HEK293T (cell line): ENCODE results near the gene CREB3.
A peak's percentile ranks its signal among the peaks of the same experiment; 100 is the strongest.

Experiments
- CTCF ChIA-PET: fragments of 350-600 bp; formaldehyde crosslinking; extraction: SDS; loops from one replicate; lab custom pipeline; 2021; ENCODE audit warnings: antibody characterized with exemption, inconsistent platforms; lab: Yijun Ruan, JAX
- POLR2A ChIA-PET: fragments of 350-600 bp; formaldehyde crosslinking; extraction: SDS; loops from one replicate; lab custom pipeline; 2020; ENCODE audit warnings: antibody characterized with exemption, inconsistent platforms; lab: Yijun Ruan, JAX
- DNase-seq: peaks from one replicate; pipeline ENCODE4 v3.0.0; 2012; ENCODE audit warnings: mixed read lengths; ENCODE audit errors: extremely low spot score
- ARNT ChIP-seq: fragments of 450-650 bp; IDR thresholded peaks from 2 replicates; pipeline ENCODE4 v1.6.1; 2017; ENCODE audit warnings: mild to moderate bottlenecking
- BHLHE40 ChIP-seq: fragments of 450-650 bp; IDR thresholded peaks from 2 replicates; pipeline ENCODE4 v1.6.1; 2016; ENCODE audit warnings: mild to moderate bottlenecking, moderate library complexity, borderline replicate concordance
- CTBP1 ChIP-seq: fragments of 450-650 bp; IDR thresholded peaks from 2 replicates; pipeline ENCODE4 v1.6.1; 2016; ENCODE audit warnings: borderline replicate concordance
- ELF4 ChIP-seq: fragments of 450-650 bp; IDR thresholded peaks from 2 replicates; pipeline ENCODE4 v1.6.1; 2017; ENCODE audit warnings: antibody characterized with exemption
- FOXA1 ChIP-seq: fragments of 450-650 bp; IDR thresholded peaks from 2 replicates; pipeline ENCODE4 v1.6.1; 2016; ENCODE audit warnings: mild to moderate bottlenecking
- FOXK2 ChIP-seq: fragments of 450-650 bp; IDR thresholded peaks from 2 replicates; pipeline ENCODE4 v1.6.1; 2016; ENCODE audit warnings: mild to moderate bottlenecking
- FOXM1 ChIP-seq: fragments of 450-650 bp; IDR thresholded peaks from 2 replicates; pipeline ENCODE4 v1.6.1; 2017; ENCODE audit warnings: mild to moderate bottlenecking, borderline replicate concordance
- HDGF ChIP-seq: fragments of 450-650 bp; IDR thresholded peaks from 2 replicates; pipeline ENCODE4 v1.6.1; 2017; ENCODE audit warnings: antibody characterized with exemption, borderline replicate concordance
- L3MBTL2 ChIP-seq: fragments of 450-650 bp; conservative IDR thresholded peaks from 2 replicates; pipeline ENCODE4 v1.6.1; 2016; ENCODE audit warnings: mild to moderate bottlenecking
- LEF1 ChIP-seq: fragments of 450-650 bp; IDR thresholded peaks from 2 replicates; pipeline ENCODE4 v1.6.1; 2017; ENCODE audit warnings: mild to moderate bottlenecking, borderline replicate concordance
- NFRKB ChIP-seq: fragments of 450-650 bp; IDR thresholded peaks from 2 replicates; pipeline ENCODE4 v1.6.1; 2016; ENCODE audit warnings: mild to moderate bottlenecking, moderate library complexity
- SP1 ChIP-seq: fragments of 450-650 bp; IDR thresholded peaks from 2 replicates; pipeline ENCODE4 v1.6.1; 2017
- SUZ12 ChIP-seq: fragments of 450-650 bp; IDR thresholded peaks from 2 replicates; pipeline ENCODE4 v1.6.1; 2016; ENCODE audit warnings: mild to moderate bottlenecking
- TARDBP ChIP-seq: fragments of 450-650 bp; IDR thresholded peaks from 2 replicates; pipeline ENCODE4 v1.6.1; 2016
- ZNF384 ChIP-seq: fragments of 450-650 bp; IDR thresholded peaks from 2 replicates; pipeline ENCODE4 v1.6.1; 2016
- TF ChIP-seq, protein P1 (sequence below): fragments of 450-650 bp; IDR thresholded peaks from 2 replicates; pipeline ENCODE4 v1.6.1; 2016

The CREB3 gene

DNA sequence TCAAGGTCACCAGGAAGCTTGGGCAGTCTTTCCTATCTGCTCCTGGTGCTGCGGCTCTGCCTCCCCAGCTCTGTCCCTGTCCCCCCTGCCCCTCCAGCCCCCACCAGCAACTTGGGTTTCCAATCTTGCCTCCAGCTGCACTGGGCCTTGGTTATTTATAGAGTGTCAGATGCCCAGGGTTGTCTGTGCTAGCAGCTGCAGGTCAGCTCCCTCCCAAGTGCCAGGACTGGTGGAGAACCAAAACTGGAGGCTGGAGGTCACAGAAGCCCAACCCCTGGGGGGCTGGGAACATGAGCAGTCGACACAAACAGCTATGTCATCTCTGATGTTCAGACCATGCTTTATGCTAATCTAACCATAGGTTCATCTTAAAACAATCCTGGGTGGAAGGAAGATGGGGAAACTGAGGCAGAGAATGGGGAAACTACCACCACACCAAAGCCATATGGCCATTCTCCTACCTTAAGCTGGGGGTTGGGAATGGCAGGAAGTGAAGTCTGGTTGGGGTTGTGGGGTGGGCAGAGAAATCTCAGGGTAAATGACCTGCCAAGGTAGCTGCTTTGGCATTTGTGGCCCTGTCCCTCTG lies 44.4 kb upstream of the CREB3 start:
- POLR2A ChIA-PET = interaction anchor here (1.7 kb wide), 1 partner anchor 23 kb away, joined by 8 read pairs; the partner anchor contains the start of gene ARHGEF39
- CTCF ChIA-PET = interaction anchor here (0.5 to 1.8 kb wide), 2 partner anchors 8 to 150 kb away, joined by 3 to 10 read pairs; no protein-coding TSS in a partner anchor
- TF ChIP-seq SP1 (no peak), CTBP1 (no peak), LEF1 (no peak), FOXM1 (no peak), L3MBTL2 (no peak), SUZ12 (no peak), FOXA1 (no peak), NFRKB (no peak), ZNF384 (no peak), HDGF (no peak), FOXK2 (no peak), BHLHE40 (no peak), ARNT (no peak), TARDBP (no peak), ELF4 (no peak)
- TF ChIP-seq, protein P1, sequence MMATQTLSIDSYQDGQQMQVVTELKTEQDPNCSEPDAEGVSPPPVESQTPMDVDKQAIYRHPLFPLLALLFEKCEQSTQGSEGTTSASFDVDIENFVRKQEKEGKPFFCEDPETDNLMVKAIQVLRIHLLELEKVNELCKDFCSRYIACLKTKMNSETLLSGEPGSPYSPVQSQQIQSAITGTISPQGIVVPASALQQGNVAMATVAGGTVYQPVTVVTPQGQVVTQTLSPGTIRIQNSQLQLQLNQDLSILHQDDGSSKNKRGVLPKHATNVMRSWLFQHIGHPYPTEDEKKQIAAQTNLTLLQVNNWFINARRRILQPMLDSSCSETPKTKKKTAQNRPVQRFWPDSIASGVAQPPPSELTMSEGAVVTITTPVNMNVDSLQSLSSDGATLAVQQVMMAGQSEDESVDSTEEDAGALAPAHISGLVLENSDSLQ = no peak
- DNase-seq = no peak

DNA sequence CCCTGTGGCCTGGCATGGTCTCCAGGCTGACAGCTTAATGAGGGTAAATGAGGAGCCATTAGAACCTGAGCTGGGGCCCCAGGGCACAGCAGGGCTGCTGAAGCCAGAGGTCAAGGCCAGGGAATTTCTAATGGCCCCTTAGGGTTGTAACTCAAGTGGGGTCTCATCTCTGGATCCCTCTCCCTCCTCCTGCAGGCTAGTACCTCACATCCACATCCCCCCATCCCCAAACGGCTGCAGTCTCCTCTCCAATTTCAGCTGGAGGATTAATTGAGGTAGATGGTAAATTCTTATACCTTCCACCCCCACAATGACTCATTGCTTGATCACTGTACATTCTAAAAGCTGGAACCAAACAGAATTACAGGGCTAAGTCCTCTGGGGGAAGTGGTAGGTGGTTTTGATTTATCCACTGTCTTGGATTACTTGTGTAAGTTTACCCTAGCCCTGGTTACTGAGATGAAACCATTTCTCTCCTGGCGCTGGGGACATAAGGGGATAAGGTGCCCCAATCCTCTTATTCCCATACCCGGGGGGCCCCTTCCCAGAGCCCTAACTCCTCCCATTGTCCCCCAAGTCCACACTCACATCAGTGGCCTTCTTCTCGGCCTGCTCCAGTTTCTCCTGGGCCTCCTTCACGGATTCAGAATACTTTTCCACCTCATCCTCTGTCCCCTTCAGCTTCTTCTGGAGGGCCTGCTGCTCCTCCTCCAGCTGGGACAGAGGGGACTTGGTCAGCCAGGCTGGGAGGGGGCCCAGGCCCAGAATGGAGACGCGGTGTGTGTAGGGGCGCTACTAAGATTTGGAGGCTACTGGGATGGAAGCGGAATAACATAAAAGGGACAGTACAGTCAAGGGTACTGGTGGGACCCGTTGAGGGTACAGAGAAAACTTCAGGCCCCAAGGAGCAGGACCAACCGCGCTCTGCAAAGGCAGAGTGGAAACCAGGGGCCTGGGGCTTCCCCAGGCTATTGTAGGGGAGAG lies 43.6 kb upstream of the CREB3 start:
- CTCF ChIA-PET = interaction anchor here (0.5 to 1.8 kb wide), 2 partner anchors 7 to 149 kb away, joined by 3 to 10 read pairs; no protein-coding TSS in a partner anchor
- DNase-seq = no peak
- TF ChIP-seq TARDBP (no peak), BHLHE40 (no peak), ZNF384 (no peak), SP1 (no peak), ARNT (no peak), LEF1 (no peak)
- TF ChIP-seq, protein P1 = no peak
- POLR2A ChIA-PET = interaction anchor here (1.7 kb wide), 1 partner anchor 24 kb away, joined by 8 read pairs; the partner anchor contains the start of gene ARHGEF39

DNA sequence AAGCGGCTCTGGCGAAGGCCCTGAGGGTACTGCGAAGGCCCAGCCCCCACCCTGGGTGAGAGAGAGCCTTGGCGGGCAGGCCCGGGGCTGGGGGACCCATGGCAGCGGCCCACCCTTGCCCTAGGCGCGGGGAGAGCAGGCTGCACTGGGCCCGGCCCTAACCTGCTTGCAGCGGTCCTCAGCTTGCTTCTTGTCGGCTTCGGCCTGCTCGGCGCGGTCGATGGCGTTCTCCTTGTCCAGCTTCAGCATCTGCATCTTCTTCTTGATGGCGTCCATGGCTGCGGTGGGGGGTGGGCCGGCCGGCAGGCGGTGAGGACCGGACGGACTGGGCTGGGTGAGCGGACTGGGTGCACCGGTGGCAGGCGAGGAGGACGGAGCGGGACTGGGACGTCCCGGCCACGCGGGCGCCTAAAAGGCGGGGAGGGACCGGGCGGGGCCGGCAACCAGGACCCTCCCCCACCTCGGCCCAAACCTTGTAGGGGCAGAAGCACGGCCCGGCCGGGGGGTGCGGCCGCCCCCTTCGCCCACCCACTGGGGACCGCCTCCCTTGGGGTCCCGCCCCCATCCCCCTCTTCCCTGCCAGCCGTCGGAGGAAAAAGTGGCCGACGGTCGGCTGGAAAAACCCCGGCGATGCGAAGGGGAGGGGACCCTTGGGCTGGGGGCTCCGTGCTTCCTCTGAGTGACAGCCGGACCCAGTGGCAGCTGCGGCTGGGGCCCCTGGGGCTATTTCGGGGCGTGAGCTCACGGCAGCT lies 42.7 kb upstream of the CREB3 start, which contains the start of gene TPM2:
TPM2 (minus strand) TSS at position 384 of the 752 bp plus-strand sequence; CDS start at position 276, 108 bp downstream.
- DNase-seq = no peak
- POLR2A ChIA-PET = interaction anchor here (1.2 to 1.9 kb wide), 2 partner anchors 25 to 32 kb away, joined by 3 to 14 read pairs; partner anchors contain the start of genes ARHGEF39, CCDC107 and RMRP
- TF ChIP-seq LEF1 = no peak
- TF ChIP-seq, protein P1 = peak; percentile 38; the same call in 1 of the 2 replicates
- no peak for TF ChIP-seq FOXA1
- CTCF ChIA-PET = no interaction called here

DNA sequence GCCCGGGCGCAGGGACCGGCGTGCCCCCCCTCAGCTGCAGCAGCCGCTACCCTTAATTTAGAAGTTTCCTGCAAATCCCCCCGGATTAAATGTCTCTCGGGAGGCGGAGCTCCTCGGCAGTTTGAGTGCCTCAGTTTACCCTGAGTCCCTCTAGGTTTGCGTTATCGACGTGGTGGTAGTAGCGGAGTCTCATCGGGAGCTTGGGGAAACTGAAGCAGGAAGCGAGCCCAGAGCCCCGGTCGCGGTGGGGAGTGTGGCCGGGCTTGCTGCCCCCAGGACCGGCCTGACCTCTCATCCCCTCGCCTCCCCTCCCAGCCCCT lies 42.2 kb upstream of the CREB3 start:
- CTCF ChIA-PET = no interaction called here
- POLR2A ChIA-PET = interaction anchor here (1.2 to 1.9 kb wide), 3 partner anchors 26 to 32 kb away, joined by 3 to 14 read pairs (median 6); partner anchors contain the start of genes ARHGEF39, CCDC107 and RMRP
- no peak for DNase-seq
- TF ChIP-seq BHLHE40 (no peak), SP1 (no peak), SUZ12 (no peak), NFRKB (no peak), TARDBP (no peak), ZNF384 (no peak), L3MBTL2 (no peak)
- TF ChIP-seq, protein P1 = no peak

DNA sequence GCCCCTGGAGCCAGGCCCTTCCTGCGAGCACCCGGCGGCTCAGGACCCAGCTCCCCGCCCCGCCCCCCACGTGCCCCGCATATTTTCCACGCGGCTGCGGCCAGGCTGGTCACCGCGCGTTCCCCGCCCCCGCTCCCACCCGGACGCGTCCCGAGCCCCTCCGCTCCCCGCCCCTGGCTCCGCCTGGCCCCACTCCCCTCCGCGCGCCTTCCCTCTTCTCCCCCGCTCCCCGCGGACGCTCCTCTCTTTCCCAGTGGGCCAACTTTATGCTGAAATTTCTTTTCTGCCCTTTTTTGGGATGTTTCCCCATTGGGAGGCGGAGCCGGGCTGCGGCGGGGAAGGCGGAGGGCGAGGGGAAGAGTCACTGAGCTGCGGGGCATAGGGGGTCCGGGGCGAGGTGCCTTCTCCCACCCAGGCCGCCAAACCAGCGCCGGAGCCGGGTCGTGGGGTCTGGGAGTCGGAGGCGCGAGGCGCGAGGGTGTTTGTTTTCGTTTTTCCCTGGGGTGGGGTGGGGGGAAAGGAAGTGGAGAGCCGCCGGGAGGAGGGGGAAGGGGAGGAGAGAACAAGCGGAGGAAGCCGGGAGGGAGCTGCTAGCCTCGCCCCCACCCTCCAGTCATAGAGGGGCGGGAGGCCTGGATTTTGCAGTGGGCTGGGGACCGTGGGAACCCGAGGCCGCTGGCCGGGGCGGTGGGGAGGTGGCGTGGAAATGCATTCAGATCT lies 41.7 kb upstream of the CREB3 start:
- ChIA-PET CTCF (interaction anchor here (1.4 kb wide), 1 partner anchor 32 kb away, joined by 5 read pairs; the partner anchor contains the start of gene CCDC107), POLR2A (interaction anchor here (0.6 to 1.9 kb wide), 6 partner anchors 10 to 42 kb away, joined by 3 to 14 read pairs (median 4); partner anchors contain the start of genes ARHGEF39, CCDC107, CREB3 and RMRP)
- TF ChIP-seq ARNT = no peak
- no peak for TF ChIP-seq SUZ12
- no peak for TF ChIP-seq FOXA1
- no peak for TF ChIP-seq FOXK2
- 0 out of 2 replicates have a peak, but pooled peaks have one; percentile 50 for TF ChIP-seq L3MBTL2
- TF ChIP-seq ELF4 = no peak
- no peak for TF ChIP-seq TARDBP
- TF ChIP-seq CTBP1 = no peak

More for the DNA sequence above, 41.7 kb upstream of the CREB3 start:
- DNase-seq = peak; percentile 69
